Measurements from ENCODE around the gene RAB34. TPM values are rescaled to one million over a fixed set of nuclear protein-coding genes. Genes with fewer than 3 reads are reported as not detected.
A peak's percentile ranks its signal among the peaks of the same experiment; 100 is the strongest.

RAB34 gene
- total and polyA plus RNA-seq, 9 of the 15 experiments (the other 6 are each of a cell fraction or from before 2014, with no cell fraction given), result 0.07 to 3.8 (median 0.46) TPM; not detected in 1

- TF ChIP-seq HDAC6 (IDR thresholded peaks at IDR 0.05; ENCODE audit: low read depth, low read length), result no peak
- TF ChIP-seq TRIM25 (IDR thresholded peaks at IDR 0.05; ENCODE audit: borderline replicate concordance), result no peak
- TF ChIP-seq TAF1 (IDR thresholded peaks at IDR 0.05; ENCODE audit: control insufficient read depth, extremely low read depth, insufficient read depth, low read length, severe bottlenecking), result peak; percentile 23
- peak; percentile 95 for TF ChIP-seq DPF2 (IDR thresholded peaks at IDR 0.05)
- TF ChIP-seq ZNF140 (CRISPR knock-in tag; IDR thresholded peaks at IDR 0.05), result no peak
- TF ChIP-seq ZNF639 (CRISPR knock-in tag; conservative IDR thresholded peaks at IDR 0.05 in 1 of 2, IDR thresholded peaks at IDR 0.05 in 1 of 2), result 0 out of 4 replicates have a peak, but pooled peaks of 1 of the 2 experiments have one; percentile 19
- TF ChIP-seq ZNF431 (CRISPR knock-in tag; IDR thresholded peaks at IDR 0.05), result no peak
- no peak; the same call in 1 of the 2 replicates for TF ChIP-seq STAT6 (CRISPR knock-in tag; IDR thresholded peaks at IDR 0.05)
- no peak for TF ChIP-seq SAFB (IDR thresholded peaks at IDR 0.05; ENCODE audit: borderline replicate concordance, low read depth, low read length)
- no peak; the same call in 1 of the 2 replicates for TF ChIP-seq TEAD4 (IDR thresholded peaks at IDR 0.05; ENCODE audit: low read length)
- no peak for TF ChIP-seq TEAD4 (CRISPR knock-in tag; IDR thresholded peaks at IDR 0.05; ENCODE audit: borderline replicate concordance)
- TF ChIP-seq BRF2 (IDR thresholded peaks at IDR 0.05; ENCODE audit: borderline replicate concordance, insufficient read depth, insufficient read length), result no peak
- peak; percentile 94 for TF ChIP-seq MAFF (IDR thresholded peaks at IDR 0.05; ENCODE audit: low read length)
- no peak for TF ChIP-seq KDM5B (IDR thresholded peaks at IDR 0.05; ENCODE audit: insufficient replicate concordance, low read depth, low read length)
- no peak for TF ChIP-seq LCOR (CRISPR knock-in tag; IDR thresholded peaks at IDR 0.05)
- TF ChIP-seq ATF2 (CRISPR knock-in tag; IDR thresholded peaks at IDR 0.05), result no peak
- TF ChIP-seq PKNOX1 (IDR thresholded peaks at IDR 0.05), result peak; percentile 82
- no peak for TF ChIP-seq POLR3G (IDR thresholded peaks at IDR 0.05; ENCODE audit: extremely low read depth, insufficient read length, insufficient replicate concordance)
Measured at GRCh38 chr17:28735242-28735722, 17.6 kb upstream of the RAB34 start (continued).
